Muscle of back (tissue), 11 donors: ENCODE data around the gene SLC16A12. TPM values are rescaled to one million over a fixed set of nuclear protein-coding genes. Genes with fewer than 3 reads are reported as not detected.
"Not testable (repeated sequence)": the region's sequence is repeated elsewhere in the genome, so short reads cannot be mapped to it uniquely, and the experiment has no call there.

ENCODE experiments used
- DNase-seq, 3 donors: peaks; one replicate each; pipeline versions ENCODE4 v3.0.0 to v3.0.0-alpha.2; 2013
- polyA plus RNA-seq, 10 donors: library from polyadenylated mRNA; unstranded; fragments of 120-200 nt; gene quantifications; one replicate each; pipeline ENCODE4 v1.2.1, GENCODE V29; 2013; ENCODE audit not compliant: insufficient read length in 10 of 10

SLC16A12 gene
- polyA plus RNA-seq, 10 donors = 0.86 to 2.6 (median 1.5) TPM

DNA sequence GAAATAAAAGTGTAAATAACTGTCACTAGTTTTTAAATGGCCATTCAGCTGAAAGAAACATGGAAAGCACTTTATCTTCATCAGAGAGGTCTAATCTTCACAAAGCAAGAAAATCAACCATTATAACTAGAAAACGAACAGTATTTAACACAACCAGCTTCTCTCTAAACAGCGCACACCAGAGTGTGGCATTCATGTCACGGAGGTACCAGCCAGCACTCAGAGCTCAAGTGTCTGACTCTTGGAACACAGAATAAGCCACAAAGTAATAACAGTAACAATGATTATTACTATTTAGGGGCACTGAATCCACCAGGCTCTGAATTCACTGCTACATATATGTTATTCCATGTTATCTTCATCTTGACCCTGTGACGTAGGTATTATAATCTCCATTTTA lies 60.9 kb downstream of the SLC16A12 start:
- no peak for DNase-seq

DNA sequence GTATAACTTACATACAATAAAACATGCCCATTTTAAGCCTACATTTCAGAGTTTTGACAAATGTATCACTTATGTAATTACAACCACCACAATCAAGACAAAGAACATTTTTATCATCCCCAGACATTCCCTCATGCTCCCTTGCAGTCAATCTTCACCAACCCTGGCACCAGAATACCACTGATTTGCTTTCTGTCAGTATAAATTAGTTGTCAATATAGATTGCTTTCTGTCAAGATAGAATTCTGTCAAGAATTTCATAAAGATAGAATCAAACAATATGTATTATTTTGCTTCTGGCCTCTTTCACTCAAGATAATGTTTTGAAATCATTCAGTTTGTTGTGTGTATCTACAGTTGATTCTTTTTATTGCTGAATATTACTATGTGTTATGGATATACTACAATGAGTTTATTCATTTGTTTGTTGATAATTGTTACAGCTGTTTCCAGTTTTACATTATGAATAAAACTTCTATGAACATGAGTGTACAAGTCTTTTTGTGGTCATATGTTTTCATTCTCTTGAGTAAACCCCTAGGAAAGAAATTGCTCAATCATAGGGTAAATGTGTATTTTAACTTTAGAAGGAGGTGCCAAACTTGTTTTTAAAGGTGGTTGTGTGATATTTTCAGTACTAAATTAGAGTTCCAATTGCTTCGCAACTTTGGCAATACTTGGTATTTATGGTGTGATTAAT lies 64.1 kb downstream of the SLC16A12 start:
- DNase-seq = no peak

DNA sequence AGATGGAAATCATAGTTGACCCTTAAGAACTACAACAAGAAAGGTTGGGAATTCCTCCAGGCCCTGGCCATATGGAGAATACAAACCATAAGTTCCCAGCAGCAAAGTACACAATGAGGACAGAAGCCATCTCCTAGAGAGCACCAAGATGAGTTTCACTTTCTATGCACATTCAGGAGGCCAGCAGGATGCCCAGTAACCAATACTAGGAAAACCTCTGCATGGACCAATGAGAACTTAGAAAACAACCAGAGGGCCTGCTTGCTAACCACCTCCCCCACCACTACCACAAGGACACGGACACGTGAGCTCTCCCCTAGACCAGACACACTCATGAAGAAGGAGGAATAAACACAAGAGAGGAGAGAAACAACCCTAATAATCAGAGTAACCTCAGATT lies 64.8 kb downstream of the SLC16A12 start:
- no peak for DNase-seq

DNA sequence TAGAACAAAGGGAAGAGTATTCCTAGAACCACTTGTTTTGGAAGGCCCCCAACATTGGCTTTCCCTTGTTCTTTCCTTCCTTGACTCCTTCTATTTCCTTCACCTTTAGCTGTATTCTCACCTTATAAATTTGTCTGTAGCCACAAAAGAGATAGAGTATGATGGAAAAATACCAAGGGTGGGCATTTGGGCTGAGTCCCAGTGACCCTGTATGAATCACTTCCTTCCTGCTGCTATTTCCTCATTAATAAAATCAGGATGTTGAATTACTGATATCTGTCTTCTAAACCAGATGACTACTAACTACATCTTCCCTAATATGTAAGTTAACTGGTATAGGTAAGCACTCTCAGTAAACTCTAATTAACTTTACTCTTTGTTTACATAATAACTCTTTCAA lies 65.9 kb downstream of the SLC16A12 start:
- DNase-seq = no peak

DNA sequence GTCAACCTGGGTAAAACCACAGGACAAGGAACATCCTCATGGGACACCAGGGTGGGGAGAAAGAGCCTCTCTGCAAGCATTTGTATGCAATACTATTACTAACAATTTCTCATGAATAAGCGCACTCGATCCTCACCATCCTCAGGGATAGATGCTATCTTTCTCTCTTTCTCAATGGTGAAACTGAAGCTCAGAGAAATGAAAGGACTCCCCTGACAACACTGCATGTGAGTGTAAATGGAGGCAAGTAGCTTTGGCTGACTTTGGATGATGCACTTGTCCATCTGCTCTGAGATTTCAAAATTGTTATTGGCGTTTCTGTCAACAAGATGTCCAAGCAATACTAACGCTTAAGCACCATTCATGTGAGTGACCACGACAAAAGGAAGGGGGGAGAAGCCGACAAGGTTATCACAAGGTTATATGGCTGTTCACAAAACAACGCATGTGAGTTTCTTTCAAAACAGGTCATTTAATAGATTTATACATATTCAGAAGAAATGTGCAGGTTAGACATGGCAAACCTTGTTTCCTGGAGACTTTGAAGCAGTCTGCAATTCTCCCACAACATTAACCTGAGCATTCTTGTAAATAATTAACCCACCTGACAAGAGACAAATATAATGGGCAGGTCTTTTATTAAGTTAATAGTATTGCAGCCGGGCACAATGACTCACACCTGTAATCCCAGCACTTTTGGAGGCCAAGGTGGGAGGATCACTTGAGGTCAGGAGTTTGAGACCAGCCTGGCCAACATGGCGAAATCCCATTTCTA lies 67.0 kb downstream of the SLC16A12 start:
- DNase-seq = no peak

DNA sequence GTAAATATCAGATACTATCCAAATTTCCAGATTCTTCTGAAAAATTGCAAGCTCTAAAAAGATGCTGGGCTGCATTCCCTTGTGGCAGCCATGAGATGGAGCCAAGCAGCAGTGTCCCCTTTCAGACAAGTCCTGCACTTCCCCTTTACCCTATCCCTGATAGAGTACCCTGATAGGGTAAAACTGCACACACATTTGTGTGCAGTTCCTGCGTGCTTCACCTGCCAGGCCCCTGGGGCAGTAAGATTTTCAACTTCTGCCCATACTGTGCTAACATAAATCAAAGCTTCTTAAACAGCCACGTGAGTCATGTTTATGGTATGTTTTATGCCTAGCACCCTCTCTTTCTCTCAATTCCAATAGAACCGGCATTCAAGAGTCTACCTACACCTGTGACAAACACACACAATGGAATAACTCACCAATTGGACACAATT lies 68.8 kb downstream of the SLC16A12 start:
- peak in 1 of 3 donors; percentile 35 for DNase-seq

DNA sequence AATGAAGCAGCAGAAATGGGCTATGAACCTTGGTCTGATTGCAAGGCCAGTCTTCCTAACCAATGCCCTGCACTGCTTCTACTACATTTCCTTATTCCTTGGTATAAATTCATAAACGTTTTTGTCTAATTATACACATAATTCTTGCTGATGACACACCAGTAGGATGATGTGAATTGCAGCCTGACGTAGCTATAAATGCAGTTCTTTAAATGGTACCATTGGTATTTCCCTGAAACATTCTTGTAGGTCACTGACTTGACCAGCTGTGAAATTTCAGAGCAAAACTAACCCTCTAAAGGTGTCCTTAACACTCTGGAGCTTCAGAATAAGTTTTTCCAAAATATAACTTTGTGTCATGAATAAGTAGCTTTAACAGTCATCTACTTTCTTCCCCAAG lies 70.2 kb downstream of the SLC16A12 start:
- DNase-seq = no peak

DNA sequence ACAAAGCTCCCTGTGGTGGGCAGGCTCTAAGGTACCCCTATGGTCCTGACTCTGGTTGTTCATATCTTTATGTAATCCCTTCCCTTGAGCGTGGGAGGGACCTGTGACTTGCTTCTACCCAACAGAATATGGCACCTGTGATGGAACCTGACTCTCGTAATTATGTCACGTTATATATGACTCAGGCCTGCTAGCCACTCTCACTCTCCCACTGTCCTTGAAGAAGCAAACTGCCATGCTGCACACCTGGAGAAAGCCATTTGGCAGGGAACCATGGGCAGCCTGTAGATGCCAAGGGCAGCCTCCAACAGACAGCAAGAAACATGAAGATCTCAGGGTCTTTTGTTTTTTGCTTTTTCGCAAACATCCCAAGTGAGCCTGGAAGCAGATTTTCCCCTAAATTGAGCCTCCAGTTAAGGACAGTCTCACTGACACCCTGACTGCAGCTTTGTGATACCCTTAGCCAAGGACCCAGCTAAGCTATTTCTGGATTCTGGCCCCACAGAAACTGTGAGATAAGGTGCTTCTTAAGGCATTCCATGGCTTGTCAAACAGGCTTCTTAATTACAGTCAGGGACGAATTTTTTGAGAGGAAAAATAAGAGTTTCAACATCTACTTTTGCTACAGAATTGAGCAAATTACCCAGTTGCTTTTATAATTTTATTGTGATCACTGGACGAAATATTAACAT lies 71.4 kb downstream of the SLC16A12 start:
- DNase-seq = no peak

DNA sequence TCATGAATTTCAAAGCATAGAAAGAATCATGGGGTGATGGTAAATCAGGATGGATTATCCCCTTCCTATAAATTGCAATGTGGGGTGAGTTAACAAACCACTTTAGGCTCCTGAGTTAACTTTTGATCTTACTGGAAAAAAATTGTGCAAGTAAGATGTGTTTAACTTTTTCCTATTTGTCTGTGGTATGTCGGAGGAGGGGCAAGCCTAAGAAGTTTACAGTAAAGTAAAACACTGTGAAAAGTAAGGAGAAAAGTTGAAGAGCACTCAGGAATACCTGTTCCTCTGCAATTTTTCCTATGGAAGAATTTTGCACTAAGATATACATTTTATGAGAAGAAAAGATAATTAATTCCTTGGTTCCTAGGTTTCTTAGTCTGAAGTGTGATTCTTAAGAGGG lies 76.6 kb downstream of the SLC16A12 start:
- no peak for DNase-seq

DNA sequence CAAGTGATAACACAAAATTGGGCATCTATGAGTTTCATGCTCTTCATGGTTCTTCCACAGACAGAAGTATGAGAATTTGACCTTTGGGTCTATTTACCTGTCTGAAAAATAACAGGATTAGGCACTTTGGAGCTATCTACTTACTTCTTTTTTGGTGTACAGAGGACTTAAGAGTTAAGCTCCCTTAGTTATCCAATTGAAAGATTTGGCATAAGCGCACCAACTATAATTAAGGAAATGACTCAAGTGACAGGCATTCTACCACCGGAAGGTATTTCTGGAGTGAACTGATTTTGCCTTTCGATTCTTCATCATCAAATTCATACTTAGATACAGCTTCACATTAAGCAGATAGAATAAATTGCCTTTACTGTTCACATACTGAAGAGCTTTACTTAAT lies 77.1 kb downstream of the SLC16A12 start:
- DNase-seq = peak in 1 of 3 donors; percentile 62

DNA sequence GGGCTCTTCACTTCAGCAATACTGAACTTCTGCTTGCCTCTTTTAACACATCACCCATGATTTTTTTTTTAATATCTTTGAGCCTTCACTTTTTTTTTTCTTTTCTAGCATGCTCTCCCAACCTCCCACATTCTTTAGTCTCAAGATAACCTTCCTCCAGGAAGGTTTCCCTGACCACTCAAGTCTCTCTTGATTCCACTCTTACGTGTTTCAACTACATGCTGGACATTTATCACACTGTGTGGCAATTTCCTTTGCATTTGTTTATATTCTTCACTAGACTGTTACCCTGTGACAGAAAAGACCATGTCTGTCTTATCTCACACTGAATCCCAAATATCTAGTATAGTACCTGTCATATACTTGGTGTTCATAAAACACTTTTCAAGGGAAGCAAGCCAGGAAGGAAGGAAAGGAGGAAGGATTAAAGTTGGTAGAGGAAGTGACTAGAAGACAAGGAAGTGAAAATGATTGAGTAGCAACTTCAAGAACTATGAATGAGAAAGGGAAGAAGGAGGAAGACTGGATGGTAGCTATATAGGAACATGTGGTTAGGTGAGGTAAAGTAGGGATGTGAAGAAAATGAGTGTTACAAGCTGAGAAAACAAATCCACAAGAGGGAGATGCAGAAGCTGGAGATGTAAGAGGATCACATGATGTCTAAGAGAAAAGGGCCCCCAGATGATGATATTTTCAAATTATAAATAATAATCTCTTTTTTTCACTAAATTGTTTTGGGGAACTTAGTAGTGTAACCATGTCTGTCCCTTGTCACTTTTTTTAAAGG lies 80.6 kb downstream of the SLC16A12 start:
- DNase-seq = no peak

DNA sequence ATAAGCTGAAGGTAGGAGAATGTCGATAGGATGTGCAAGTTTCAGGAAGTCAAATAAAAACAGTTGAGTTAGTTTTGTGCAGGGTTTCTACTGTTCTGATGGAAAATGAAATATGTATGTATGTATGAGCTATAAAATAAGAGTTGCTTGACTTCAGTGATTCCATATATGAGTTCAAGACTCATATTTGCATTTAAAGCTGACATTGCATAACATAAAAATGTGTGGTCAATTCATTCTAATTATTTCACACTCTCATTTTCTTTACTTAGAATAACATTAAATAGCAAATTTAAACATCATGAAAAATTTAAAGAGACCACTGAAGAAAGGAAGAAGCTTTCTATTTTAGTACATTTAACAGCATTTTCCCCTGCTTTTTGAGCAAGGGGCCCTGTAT lies 83.2 kb downstream of the SLC16A12 start:
- no peak for DNase-seq

DNA sequence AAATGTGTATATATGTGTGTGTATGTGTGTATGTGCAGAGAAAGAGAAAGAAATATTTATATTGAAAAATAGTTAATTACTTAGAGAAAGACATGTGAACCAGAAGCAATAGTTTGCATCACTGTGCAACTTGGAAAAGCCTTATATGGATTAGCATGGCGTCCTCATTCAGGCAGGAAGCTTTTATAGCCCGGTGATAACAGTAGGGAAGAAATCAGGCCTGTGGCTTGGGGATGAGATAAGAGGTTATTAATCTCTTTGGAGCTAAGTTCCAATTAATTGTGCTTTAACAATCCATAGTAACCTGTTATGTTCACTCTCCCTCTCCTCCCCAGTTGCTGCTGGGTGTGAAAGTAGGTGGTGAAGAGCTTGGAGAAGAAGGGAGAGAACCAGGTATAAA lies 84.5 kb downstream of the SLC16A12 start:
- DNase-seq = no peak

DNA sequence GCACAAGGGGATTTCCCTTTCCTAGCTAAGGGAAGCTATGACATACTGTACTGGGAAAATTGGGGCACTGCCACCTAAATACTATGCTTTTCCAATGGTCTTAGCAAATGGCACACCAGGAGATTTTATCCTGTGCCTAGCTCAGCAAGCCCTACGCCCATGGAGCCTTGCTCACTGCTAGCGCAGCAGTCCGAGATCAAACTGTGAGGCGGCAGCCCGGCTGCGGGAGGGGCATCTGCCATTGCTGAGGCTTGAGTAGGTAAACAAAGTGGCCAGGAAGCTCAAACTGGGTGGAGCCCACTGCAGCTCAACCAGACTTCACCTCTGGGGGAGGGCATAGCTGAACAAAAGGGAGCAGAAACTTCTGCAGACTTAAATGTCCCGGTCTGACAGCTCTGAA lies 90.6 kb downstream of the SLC16A12 start:
- not testable (repeated sequence) for DNase-seq

DNA sequence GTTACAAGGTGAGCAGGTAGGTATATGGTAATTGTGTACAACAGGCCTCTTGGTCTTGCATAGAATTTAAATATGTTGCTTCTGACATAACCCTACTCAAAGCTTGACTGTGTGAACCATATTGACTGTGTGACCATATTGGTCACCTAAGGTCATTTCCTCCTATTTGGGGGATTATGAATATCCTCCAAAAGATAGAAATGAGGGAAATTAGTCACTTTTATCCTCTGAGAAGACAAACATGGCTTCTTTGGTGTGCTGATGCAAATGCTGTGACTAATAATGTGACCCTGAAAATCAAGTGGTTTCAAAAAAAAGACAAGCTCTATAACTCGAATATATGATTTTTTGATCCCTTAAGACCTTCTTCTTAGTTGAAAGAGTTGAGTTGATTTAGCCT lies 93.1 kb downstream of the SLC16A12 start:
- DNase-seq = no peak

DNA sequence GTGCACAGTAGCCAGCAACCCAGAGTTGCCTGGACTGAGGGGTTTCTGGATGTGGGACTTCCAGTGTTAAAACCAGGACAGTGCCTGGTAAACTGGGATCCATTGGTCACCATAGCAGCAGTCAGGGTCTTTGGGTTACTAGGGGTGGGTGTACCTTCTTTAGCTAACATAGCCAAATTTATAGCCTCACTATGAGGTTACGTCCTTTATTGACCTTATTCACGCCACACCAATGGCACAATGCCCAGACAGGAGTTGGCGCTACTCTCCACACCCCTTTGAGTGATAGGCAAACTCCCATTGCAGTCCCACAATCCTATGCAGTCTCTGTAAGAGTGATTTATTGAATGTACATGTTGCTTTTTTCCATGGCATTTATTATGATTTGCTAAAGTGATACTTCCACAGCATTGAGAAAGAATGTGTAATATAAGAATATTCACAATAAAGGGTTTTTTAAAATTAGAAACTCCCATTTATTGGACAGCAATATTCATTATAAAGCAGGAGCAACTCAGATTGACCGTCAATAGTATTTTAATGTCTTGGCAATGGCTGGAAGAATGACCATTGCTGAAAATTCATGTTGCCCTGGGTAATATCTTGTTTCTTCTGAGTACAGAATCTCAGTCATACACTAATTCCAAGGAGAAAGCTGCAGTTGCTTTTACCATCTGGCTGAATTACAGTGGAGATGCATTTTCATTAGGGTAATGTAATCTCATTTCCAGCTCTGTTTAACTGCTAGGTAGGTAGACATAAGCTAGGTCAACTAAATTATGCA lies 95.0 kb downstream of the SLC16A12 start:
- no peak for DNase-seq

DNA sequence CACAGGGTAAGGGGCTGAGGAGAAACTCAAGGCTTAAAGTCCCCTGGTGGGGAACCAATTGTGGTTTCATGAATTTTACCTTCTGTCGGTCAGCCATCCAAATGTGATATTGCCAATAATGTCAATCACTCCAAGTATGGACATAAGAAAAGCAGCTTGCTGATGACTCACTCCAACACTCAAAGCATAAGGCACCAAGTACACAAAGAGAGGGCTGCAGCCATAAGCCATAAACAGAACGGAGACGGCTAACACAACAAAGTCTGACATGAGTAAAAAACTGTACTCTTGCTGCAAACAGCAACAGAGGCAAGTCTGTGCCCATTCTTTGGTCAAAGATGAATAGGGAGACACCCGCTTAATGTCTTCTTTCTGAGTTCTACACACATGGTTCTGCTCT lies 96.9 kb downstream of the SLC16A12 start:
- DNase-seq = no peak

DNA sequence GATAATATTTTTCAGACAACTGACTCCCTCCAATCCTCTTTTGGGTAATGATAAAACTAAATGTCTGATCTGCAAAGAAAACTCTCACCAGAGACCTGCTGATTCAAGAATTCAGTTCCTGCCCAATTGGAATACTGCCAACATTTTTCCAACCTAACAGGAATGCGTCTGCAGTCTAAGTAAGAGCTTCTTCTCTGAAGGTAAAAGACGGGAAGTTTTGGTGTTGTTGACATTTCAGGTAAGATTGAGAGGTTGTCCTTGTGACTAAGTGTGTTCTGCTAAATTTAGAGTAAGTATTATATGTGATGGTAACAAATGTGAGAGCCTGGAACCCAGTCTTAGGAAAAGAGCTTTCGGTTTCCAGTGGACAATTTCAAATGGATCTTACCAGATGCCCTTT lies 103.4 kb downstream of the SLC16A12 start:
- DNase-seq = peak in 2 of 3 donors; percentile 16 to 38

DNA sequence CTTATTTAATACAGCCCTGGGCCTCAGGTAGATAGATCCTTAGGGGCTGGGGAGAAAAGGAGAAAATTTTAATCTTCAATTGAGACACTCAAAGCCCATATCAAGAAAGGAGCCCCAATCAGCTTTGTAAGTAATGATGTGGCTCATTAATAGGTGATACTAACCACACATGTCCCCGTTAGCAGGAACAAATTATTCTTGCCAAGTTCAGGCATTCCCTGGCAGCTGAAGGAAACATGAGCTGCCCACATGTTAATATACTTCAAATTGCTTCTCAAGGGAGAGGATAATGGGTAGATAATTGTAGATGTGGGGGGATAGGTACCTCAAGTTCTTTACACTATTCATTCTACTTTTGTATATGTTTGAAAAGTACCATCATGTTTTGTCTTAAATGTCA lies 106.5 kb downstream of the SLC16A12 start:
- DNase-seq = no peak

DNA sequence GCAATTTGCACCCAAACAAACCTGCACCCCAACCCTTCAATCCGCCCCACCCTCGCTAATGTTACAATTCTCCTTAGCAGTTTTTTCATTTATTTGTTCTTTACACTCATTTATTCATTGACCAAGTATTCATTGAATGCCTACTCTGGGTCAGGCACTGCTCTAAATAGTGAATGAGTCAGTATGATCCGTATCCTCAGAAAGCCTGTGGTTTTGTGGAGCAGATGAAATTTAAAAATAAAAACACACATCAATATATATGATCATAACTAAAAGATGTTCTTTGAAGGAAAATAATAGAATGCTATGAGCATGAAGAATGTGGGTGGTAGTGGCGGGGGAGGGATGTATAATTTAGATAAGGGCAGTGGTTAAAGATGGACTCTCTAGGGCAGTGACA lies 107.8 kb downstream of the SLC16A12 start:
- peak in 1 of 3 donors; percentile 57 for DNase-seq

DNA sequence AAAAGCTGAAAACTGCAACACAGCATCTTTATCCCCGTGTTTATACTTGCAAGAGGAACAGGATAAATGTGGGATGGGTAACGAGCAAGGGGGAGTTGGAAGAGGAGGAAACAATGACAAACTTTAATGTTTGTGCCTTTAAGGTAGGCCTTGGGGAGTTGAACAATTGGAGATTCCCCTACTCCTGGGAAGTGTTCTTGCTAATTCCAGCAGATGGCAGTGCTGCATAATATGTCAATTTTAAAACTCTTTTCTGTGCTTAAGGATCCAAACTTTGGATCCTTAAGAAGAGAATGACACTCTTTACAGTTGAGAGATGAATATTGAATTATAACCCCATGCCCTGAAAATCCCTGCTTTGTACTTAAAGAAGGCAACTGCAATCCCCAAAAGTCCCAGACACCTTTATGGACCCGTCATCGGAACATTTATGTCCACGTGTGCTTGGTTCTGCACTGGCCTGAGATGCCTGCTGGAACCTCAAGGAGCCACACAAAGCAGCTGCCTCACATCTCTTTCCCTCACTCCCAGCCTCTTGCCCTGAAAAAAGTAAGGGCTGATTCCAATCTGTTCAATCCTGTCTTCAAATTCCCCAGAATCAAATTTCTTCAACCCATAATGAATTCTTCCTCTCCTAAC lies 109.0 kb downstream of the SLC16A12 start:
- DNase-seq = peak; percentile 43 to 79 (median 55)
